ENCODE data around the gene AFMID.
A peak's percentile ranks its signal among the peaks of the same experiment; 100 is the strongest.

Gene AFMID

DNA sequence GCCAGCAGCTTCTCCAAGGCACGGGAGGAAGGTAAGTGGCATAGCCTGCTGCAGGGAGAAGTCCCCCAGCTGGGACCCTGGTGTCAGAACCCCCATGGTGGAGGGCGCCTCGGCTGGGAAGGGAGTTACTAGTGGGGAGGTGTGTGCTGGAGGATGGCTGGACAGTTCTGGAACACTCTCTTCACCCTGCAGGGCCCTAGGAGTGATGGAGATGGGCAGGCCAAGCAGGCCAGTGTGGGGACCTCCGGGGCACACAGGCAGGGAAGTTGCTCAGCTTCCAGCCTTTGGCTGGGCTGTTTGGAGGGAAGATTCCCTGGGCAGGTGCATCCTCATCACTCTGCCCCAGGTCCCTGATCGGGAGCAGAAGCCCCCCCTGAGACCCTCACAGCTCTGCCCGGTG is 40.3 kb upstream of the AFMID start (continued):
- TF ChIP-seq PBX3 (CRISPR knock-in tag; IDR thresholded peaks at IDR 0.05) = no peak
- no peak for TF ChIP-seq ZNF76 (tag by site-specific recombination; IDR thresholded peaks at IDR 0.05; ENCODE audit: borderline replicate concordance, low read depth)

- CTCF ChIA-PET = interaction anchor here (0.6 to 1.5 kb wide), 4 partner anchors 10 to 213 kb away, joined by 3 to 6 read pairs (median 4); no protein-coding TSS in a partner anchor
- POLR2A ChIA-PET = interaction anchor here (1.2 kb wide), 1 partner anchor 14 kb away, joined by 4 read pairs; no protein-coding TSS in a partner anchor
- Histone ChIP-seq H3K4me3 (ENCODE audit: low read depth, low read length) (no peak overlapping the region), H3K36me3 (ENCODE audit: control insufficient read depth in 2 of 2, insufficient read depth in 1 of 2, low read length in 2 of 2) (no peaks in the 10 kb centered on the region), H3K4me1 (ENCODE audit: control insufficient read depth, insufficient read depth, low read length) (peaks cover 4% of the 10 kb centered on the region), H3K27ac (ENCODE audit: extremely low read depth, low read depth, low read length) (no peak overlapping the region), H3K9me3 (ENCODE audit: control insufficient read depth, insufficient read depth, low read depth, low read length) (no peaks in the 10 kb centered on the region)
- no peak for TF ChIP-seq ZNF394 (tag by site-specific recombination; IDR thresholded peaks at IDR 0.05; ENCODE audit: borderline replicate concordance)
- TF ChIP-seq ZNF223 (tag by site-specific recombination; IDR thresholded peaks at IDR 0.05) = 0 out of 2 replicates have a peak, but pooled peaks have one; percentile 47
These were observed 39.7 kb upstream of the AFMID start for GRCh38 chr17:78147315-78147998.

DNA sequence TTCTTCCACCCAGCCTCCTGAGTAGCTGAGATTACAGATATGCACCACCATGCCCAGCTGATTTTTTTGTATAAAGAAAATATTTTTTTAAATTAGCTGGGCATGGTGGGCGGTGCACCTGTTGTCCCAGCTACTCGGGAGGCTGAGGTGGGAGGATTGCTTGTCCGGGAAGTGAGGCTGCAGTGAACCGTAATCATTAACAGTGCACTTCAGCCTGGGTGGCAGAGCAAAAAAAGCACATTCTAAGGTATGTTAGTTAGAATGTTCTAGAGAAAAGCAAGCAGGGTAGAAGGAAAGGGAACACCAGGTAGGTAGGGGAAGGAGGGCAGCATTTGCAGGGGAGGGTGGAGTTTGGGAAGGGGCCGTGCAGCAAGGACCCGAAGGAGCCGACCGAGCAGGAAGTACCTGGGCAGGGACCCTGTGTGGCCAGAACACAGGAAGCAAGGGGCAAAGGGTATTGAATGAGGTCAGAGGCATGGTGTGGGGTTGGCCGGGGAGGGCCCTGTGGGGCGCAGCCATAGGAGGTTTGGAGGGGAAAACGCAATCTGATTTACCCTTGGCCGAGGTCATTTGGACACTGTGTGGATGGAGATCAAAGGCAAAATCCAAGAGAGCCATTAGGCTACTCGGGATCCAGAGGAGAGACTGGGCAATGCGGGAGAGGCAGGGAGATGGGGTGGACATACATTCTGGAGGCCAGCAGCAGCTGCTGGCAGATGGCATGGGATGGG is 38.7 kb upstream of the AFMID start:
- Histone ChIP-seq H3K4me3 (ENCODE audit: low read depth, low read length) (no peak overlapping the region), H3K27ac (ENCODE audit: extremely low read depth, low read depth, low read length) (no peak overlapping the region), H3K4me1 (ENCODE audit: control insufficient read depth, insufficient read depth, low read length) (peaks cover 4% of the 10 kb centered on the region), H3K36me3 (ENCODE audit: control insufficient read depth in 2 of 2, insufficient read depth in 1 of 2, low read length in 2 of 2) (no peaks in the 10 kb centered on the region), H3K9me3 (ENCODE audit: control insufficient read depth, insufficient read depth, low read depth, low read length) (no peaks in the 10 kb centered on the region)
- CTCF ChIA-PET = interaction anchor here (1.5 kb wide), 1 partner anchor 212 kb away, joined by 4 read pairs; no protein-coding TSS in a partner anchor
- TF ChIP-seq ZNF112 (tag by site-specific recombination; IDR thresholded peaks at IDR 0.05) (no peak), ZNF155 (tag by site-specific recombination; IDR thresholded peaks at IDR 0.05) (no peak), GLIS2 (tag by site-specific recombination; IDR thresholded peaks at IDR 0.05) (0 out of 2 replicates have a peak, but pooled peaks have one; percentile 21), BCL11A (tag by site-specific recombination; IDR thresholded peaks at IDR 0.05; ENCODE audit: low read depth) (no peak), ZNF660 (tag by site-specific recombination; IDR thresholded peaks at IDR 0.05) (no peak)
- POLR2A ChIA-PET = interaction anchor here (1.2 to 1.3 kb wide), 2 partner anchors 8 to 13 kb away, joined by 4 to 8 read pairs; no protein-coding TSS in a partner anchor

- no peaks in the 10 kb centered on the region for H3K4me1 ChIP-seq (ENCODE audit: control insufficient read depth, insufficient read depth, low read length)
- CTCF ChIA-PET = interaction anchor here (0.7 to 3.5 kb wide), 6 partner anchors 10 to 36 kb away, joined by 4 to 11 read pairs (median 5); no protein-coding TSS in a partner anchor
- peak; percentile 59 for TF ChIP-seq ZNF335 (tag by site-specific recombination; conservative IDR thresholded peaks at IDR 0.05)
- TF ChIP-seq ZNF366 (tag by site-specific recombination; conservative IDR thresholded peaks at IDR 0.05) = no peak
- TF ChIP-seq PRDM10 (tag by site-specific recombination; IDR thresholded peaks at IDR 0.05) = peak; percentile 32; the same call in 1 of the 2 replicates
- POLR2A ChIA-PET = interaction anchor here (0.6 to 0.7 kb wide), 2 partner anchors 25 to 402 kb away, joined by 3 to 9 read pairs; no protein-coding TSS in a partner anchor
- no peaks in the 10 kb centered on the region for H3K9me3 ChIP-seq (ENCODE audit: control insufficient read depth, insufficient read depth, low read depth, low read length)
- no peaks in the 10 kb centered on the region for H3K36me3 ChIP-seq (ENCODE audit: control insufficient read depth in 2 of 2, insufficient read depth in 1 of 2, low read length in 2 of 2)
- no peak overlapping the region for H3K27ac ChIP-seq (ENCODE audit: extremely low read depth, low read depth, low read length)
- no peak overlapping the region for H3K4me3 ChIP-seq (ENCODE audit: low read depth, low read length)
These were observed 35.6 kb upstream of the AFMID start for GRCh38 chr17:78151514-78152008.
